Measurements from ENCODE around the gene NRXN3.
A peak's percentile ranks its signal among the peaks of the same experiment; 100 is the strongest.

Gene NRXN3

GRCh38 chr14:78902010-78902623, 731.9 kb downstream of the NRXN3 start:
- TF ChIP-seq CTCF (IDR thresholded peaks at IDR 0.05; ENCODE audit: extremely low read depth, insufficient read depth, missing control alignments) = peak; percentile 57
- no peak for DNase-seq (ENCODE audit: low spot score)
- in situ Hi-C loops (cut with MboI; ENCODE audit: low pct_unique_long_range_greater_than_20kb, low sequenced_read_pairs, unreplicated experiment) = no loop called here

- DNase-seq (ENCODE audit: low spot score) = no peak
- TF ChIP-seq CTCF (IDR thresholded peaks at IDR 0.05; ENCODE audit: extremely low read depth, insufficient read depth, missing control alignments) = no peak
- in situ Hi-C loops (cut with MboI; ENCODE audit: low pct_unique_long_range_greater_than_20kb, low sequenced_read_pairs, unreplicated experiment) = no loop called here
These were observed 733.9 kb downstream of the NRXN3 start for GRCh38 chr14:78904094-78904493.

GRCh38 chr14:78917462-78917861, 747.3 kb downstream of the NRXN3 start:
- TF ChIP-seq CTCF (IDR thresholded peaks at IDR 0.05; ENCODE audit: extremely low read depth, insufficient read depth, missing control alignments) = no peak
- in situ Hi-C loops (cut with MboI; ENCODE audit: low pct_unique_long_range_greater_than_20kb, low sequenced_read_pairs, unreplicated experiment) = no loop called here

GRCh38 chr14:78921856-78922255, 751.7 kb downstream of the NRXN3 start:
- DNase-seq (ENCODE audit: low spot score) = no peak
- no peak for TF ChIP-seq CTCF (IDR thresholded peaks at IDR 0.05; ENCODE audit: extremely low read depth, insufficient read depth, missing control alignments)
- in situ Hi-C loops (cut with MboI; ENCODE audit: low pct_unique_long_range_greater_than_20kb, low sequenced_read_pairs, unreplicated experiment) = no loop called here

More at GRCh38 chr14:78917462-78917861, 747.3 kb downstream of the NRXN3 start:
- no peak for DNase-seq (ENCODE audit: low spot score)

- DNase-seq (ENCODE audit: low spot score) = no peak
- no peak for TF ChIP-seq CTCF (IDR thresholded peaks at IDR 0.05; ENCODE audit: extremely low read depth, insufficient read depth, missing control alignments)
- in situ Hi-C loops (cut with MboI; ENCODE audit: low pct_unique_long_range_greater_than_20kb, low sequenced_read_pairs, unreplicated experiment) = no loop called here
These were observed 757.1 kb downstream of the NRXN3 start for GRCh38 chr14:78927261-78927660.

- no peak for DNase-seq (ENCODE audit: low spot score)
- in situ Hi-C loops (cut with MboI; ENCODE audit: low pct_unique_long_range_greater_than_20kb, low sequenced_read_pairs, unreplicated experiment) = no loop called here
- no peak for TF ChIP-seq CTCF (IDR thresholded peaks at IDR 0.05; ENCODE audit: extremely low read depth, insufficient read depth, missing control alignments)
These were observed 763.0 kb downstream of the NRXN3 start for GRCh38 chr14:78933166-78933565.
